HG03575 (cell line): ENCODE measurements around the gene GZF1.

Source experiments
- ATAC-seq: cut with Tn5 transposase; IDR thresholded peaks from one replicate; pipeline ENCODE4 v1.9.1; 2021; ENCODE audit not compliant: unreplicated experiment, insufficient number of reproducible peaks, low FRiP score; ENCODE audit errors: extremely low read depth

Gene GZF1

DNA sequence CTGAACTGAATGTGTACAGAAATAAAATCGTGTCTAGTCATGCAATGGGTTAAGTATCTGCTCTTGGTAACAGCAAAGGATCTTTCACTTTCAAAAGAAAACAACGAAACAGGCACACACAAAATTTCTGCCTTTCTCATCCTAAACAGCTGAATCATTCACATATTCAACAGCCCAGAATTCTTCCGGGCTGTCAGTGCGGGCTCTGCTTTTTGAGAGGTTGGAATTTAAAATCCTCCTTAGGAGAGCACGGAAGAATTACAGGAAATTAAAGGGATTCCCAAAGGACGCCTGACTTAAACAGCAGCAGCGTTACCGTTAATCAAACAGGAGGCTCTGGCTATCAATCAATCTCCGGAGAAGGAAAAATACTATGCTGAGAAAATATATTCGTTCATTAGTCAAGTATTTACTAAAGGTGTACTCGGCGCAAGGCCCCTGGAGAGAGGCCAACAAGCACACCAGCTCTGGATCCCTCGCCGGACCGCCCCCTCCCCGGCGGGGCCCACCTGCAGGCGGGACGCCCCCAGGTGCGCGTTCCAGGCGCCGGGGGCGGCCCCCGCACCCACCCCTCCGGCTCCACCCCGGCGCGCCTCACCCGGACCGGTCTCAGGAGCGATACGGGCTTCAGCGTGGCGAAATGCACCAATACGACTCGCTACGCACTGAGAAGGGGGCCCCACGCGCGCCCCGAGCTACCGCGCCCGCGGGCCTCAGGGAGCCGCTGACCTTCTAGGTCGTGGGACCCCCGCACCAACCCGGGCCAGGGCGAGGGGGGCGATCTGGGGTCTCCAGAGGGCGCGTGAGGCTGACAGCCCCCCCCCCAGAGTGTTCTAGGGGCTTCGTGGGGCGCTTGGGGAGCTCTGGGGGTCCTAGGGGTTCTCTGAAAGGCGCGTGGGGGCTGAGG is 58.3 kb downstream of the GZF1 start:
- no peak for ATAC-seq

- peak; percentile 84 for ATAC-seq
These were observed 59.3 kb downstream of the GZF1 start, which contains the start of gene NAPB for GRCh38 chr20:23420943-23421931. Gene NAPB (minus strand): TSS chr20:23421488. CDS start chr20:23421402, 86 bp downstream.
